Right lobe of liver (tissue), 6 donors: Measurements from ENCODE around the gene CPED1. TPM values are rescaled to one million over a fixed set of nuclear protein-coding genes. Genes with fewer than 3 reads are reported as not detected.

Experiments used
- ATAC-seq, 4 donors: fragments of 200-7000 bp; cut with Tn5 transposase; one replicate each; pipeline ENCODE4 v1.9.1; 2020; ENCODE audit warnings: mild to moderate bottlenecking in 4 of 4, moderate library complexity in 4 of 4
- DNase-seq, 3 donors: peaks; one replicate each; pipeline ENCODE4 v3.0.0-alpha.2; 2020
- H3K27ac ChIP-seq, 3 donors: fragments of 200-600 bp; one replicate each; pipeline ENCODE4 v1.8.0; 2022
- H3K27me3 ChIP-seq, 2 donors: fragments of 200-600 bp; one replicate each; pipeline ENCODE4 v1.8.0; 2022
- H3K36me3 ChIP-seq, 4 donors: fragments of 200-600 bp; sonication (generic) in 1 of 4; one replicate each; pipeline versions ENCODE4 v1.5.1 to v1.8.0; 2017 to 2022; ENCODE audit warnings: control low read depth in 1 of 4
- H3K4me1 ChIP-seq, 4 donors: fragments of 200-600 bp; sonication (generic) in 1 of 4; one replicate each; pipeline versions ENCODE4 v1.5.1 to v1.8.0; 2017 to 2022; ENCODE audit warnings: control low read depth in 1 of 4
- H3K4me3 ChIP-seq, 3 donors: fragments of 200-600 bp; one replicate each; pipeline ENCODE4 v1.8.0; 2022
- H3K9me3 ChIP-seq, 4 donors: fragments of 200-600 bp; sonication (generic) in 1 of 4; one replicate each; pipeline versions ENCODE4 v1.5.1 to v1.8.0; 2017 to 2022; ENCODE audit warnings: control low read depth in 1 of 4
- CTCF ChIP-seq, 4 donors: fragments of 200-600 bp in 3 of 4; fragments of 450-650 bp in 1 of 4; IDR thresholded peaks; one replicate each; pipeline versions ENCODE4 v1.5.1 to v1.8.0; 2016 to 2022; ENCODE audit warnings: antibody characterized with exemption in 4 of 4, mild to moderate bottlenecking in 2 of 4
- POLR2A ChIP-seq: fragments of 450-650 bp; IDR thresholded peaks from one replicate; pipeline ENCODE4 v1.6.1; 2017; ENCODE audit warnings: antibody characterized with exemption, mild to moderate bottlenecking
- WGBS: methylation state at CpG from one replicate; pipeline ENCODE4 v1.1.6; 2018; ENCODE audit warnings: low coverage, low lambda C conversion rate; ENCODE audit not compliant: insufficient coverage; ENCODE audit errors: missing lambda C conversion rate; 5-methylcytosine and 5-hydroxymethylcytosine counted together
- intact Hi-C, 2 donors: fragments of 100-400 bp; cut with DNase I; formaldehyde crosslinking; loops; one replicate each; pipeline versions ENCODE4 v1.11.2 to v1.14.1; 2022
- total RNA-seq, 6 experiments: library from RNA; depleted of rRNA in 2 of 6; stranded (reverse); fragments of >200 nt in 2 of 6; fragmentation: NEBNext Ultra II Directional in 3 of 6; extraction: Animal tissue kit (Norgen Biotek cat#: 25700) in 3 of 6; gene quantifications; one replicate each; pipeline versions ENCODE4 v1.1.0 to v1.2.4, GENCODE V29; 2016 to 2023
- donor health status: DM: no; HTN: yes; CAD: no.
- donor health status: DM: no; HTN: no; CAD: no.
- donor health status: DM: no; HTN: no; CAD: no.
- donor health status: DM: no; HTN: yes; CAD: no.
- donor health status: DM: no; HTN: yes; CAD: no.

Gene CPED1
- total RNA-seq, 6 experiments from 2014 or later = 24.3 to 45.8 (median 34.9) TPM

GRCh38 chr7:121012170-121012874 is 23.8 kb downstream of the CPED1 start:
- Histone ChIP-seq H3K9me3 (no peaks in the 10 kb centered on the region), H3K4me1 (no peaks in the 10 kb centered on the region), H3K4me3 (no peak overlapping the region), H3K27ac (no peak overlapping the region), H3K27me3 (no peaks in the 10 kb centered on the region), H3K36me3 (peaks cover 0 to 2% (median 0%) of the 10 kb centered on the region in 4 donors)
- ATAC-seq (peak in 3 of 4 donors; percentile 20 to 51 (median 23)), DNase-seq (no peak)
- intact Hi-C loops = no loop called here
- WGBS = 82% methylated on average over 6 of the region's 6 CpGs
- TF ChIP-seq POLR2A = no peak
- TF ChIP-seq CTCF (IDR thresholded peaks at IDR 0.05) = no peak

- Histone ChIP-seq H3K9me3 (no peaks in the 10 kb centered on the region), H3K36me3 (peaks cover 0 to 2% (median 0%) of the 10 kb centered on the region in 4 donors), H3K27me3 (no peaks in the 10 kb centered on the region), H3K4me1 (no peaks in the 10 kb centered on the region), H3K27ac (no peak overlapping the region), H3K4me3 (no peak overlapping the region)
- 46% methylated on average over 2 of the region's 2 CpGs for WGBS
- ATAC-seq = peak; percentile 35 to 61 (median 50)
- intact Hi-C loops = no loop called here
- TF ChIP-seq POLR2A (no peak), CTCF (IDR thresholded peaks at IDR 0.05) (no peak)
- DNase-seq = no peak
Observed at GRCh38 chr7:121012919-121013318, 24.4 kb downstream of the CPED1 start.

GRCh38 chr7:121015560-121015959 is 27.0 kb downstream of the CPED1 start:
- intact Hi-C loops = no loop called here
- H3K9me3 ChIP-seq = no peaks in the 10 kb centered on the region
- peaks cover 0 to 2% (median 0%) of the 10 kb centered on the region in 4 donors for H3K36me3 ChIP-seq
- TF ChIP-seq CTCF (IDR thresholded peaks at IDR 0.05) (no peak), POLR2A (no peak)
- H3K27me3 ChIP-seq = no peaks in the 10 kb centered on the region
- peaks cover 0 to 2% (median 0%) of the 10 kb centered on the region in 4 donors for H3K4me1 ChIP-seq
- 63% methylated on average over 4 of the region's 4 CpGs for WGBS
- ATAC-seq = no peak
- no peak overlapping the region for H3K4me3 ChIP-seq
- no peak overlapping the region for H3K27ac ChIP-seq
- DNase-seq = no peak

DNA sequence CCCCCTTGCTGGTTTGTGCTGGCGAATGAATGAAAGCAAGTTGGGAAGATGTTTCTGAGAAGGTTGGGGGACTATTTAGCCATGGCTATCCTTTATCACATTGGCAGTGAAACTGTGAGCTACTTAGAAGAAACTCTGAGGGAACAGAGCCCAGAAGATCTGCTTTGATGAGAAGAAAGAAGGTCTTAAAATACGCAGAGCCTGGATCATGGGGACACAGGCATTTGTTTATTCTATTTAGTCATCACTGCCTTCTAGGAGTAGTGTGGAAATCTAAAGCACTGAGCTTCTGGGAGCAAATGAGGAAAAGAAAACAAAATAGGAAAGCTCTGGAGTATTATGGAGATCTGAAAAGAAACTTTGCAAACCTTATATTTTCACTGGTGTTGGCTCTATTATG is 28.5 kb downstream of the CPED1 start:
- 85% methylated on average over 2 of the region's 2 CpGs for WGBS
- ATAC-seq = peak in 1 of 4 donors; percentile 41

More for the DNA sequence above, 28.5 kb downstream of the CPED1 start:
- H3K27ac ChIP-seq = no peak overlapping the region
- DNase-seq = no peak
- intact Hi-C loops = no loop called here
- TF ChIP-seq POLR2A = no peak
- TF ChIP-seq CTCF (IDR thresholded peaks at IDR 0.05) = no peak
- peaks cover 0 to 13% (median 5%) of the 10 kb centered on the region in 4 donors for H3K4me1 ChIP-seq
- no peak overlapping the region for H3K4me3 ChIP-seq
- H3K27me3 ChIP-seq = no peaks in the 10 kb centered on the region
- no peaks in the 10 kb centered on the region for H3K9me3 ChIP-seq
- H3K36me3 ChIP-seq = no peaks in the 10 kb centered on the region
